GM19351 (cell line): ENCODE data around the gene GDPD5.
A peak's percentile ranks its signal among the peaks of the same experiment; 100 is the strongest.

Source experiments
- ATAC-seq: cut with Tn5 transposase; IDR thresholded peaks from one replicate; pipeline ENCODE4 v1.9.1; 2021; ENCODE audit warnings: mild to moderate bottlenecking, moderate library complexity; ENCODE audit not compliant: unreplicated experiment

Gene GDPD5

DNA sequence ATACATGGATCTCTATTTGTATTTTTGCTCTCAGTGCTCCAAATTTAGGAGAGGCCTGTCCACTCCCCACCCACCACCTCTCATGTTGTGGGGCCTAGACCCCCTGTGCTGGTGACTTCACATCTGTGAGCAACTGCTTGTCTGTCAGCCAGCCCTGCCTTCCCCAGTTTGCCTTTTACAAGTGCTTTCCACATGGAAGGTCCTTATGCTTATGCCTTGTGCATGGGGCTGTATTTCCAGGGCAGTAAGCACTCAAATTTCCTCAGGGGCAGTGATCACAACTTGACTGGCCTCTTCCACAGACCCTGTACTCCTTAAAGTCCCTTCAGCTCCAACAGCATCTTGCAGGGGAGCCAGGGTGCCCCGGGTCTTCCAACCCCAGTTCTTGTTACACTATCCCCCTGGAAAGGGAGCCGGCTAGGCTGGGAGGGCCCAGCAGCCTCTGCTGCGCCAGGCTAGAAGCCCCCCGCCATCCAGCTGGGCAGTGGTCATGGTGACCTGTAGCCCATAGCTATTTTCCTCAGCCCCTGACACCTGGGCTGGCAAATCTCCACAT lies 29.9 kb downstream of the GDPD5 start:
- no peak for ATAC-seq

DNA sequence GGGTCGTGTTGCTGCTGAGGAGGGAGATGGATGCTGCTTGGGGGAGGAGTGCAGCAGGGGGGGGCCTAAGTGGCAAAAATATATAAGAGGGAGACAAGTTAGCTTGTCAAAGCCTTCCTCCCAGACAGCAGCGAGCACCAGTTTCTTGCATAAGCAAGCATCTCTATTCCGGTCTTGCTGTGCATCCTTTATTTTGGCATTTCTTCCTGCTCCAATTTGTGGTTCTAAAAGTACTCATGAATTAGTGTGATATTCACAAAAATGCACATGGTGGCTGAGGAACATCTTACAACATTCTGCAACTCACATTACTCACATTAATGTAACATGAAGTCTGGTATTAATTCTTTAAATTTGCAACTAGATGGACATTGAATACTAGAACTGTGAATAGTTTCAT lies 32.1 kb downstream of the GDPD5 start:
- ATAC-seq, result no peak

DNA sequence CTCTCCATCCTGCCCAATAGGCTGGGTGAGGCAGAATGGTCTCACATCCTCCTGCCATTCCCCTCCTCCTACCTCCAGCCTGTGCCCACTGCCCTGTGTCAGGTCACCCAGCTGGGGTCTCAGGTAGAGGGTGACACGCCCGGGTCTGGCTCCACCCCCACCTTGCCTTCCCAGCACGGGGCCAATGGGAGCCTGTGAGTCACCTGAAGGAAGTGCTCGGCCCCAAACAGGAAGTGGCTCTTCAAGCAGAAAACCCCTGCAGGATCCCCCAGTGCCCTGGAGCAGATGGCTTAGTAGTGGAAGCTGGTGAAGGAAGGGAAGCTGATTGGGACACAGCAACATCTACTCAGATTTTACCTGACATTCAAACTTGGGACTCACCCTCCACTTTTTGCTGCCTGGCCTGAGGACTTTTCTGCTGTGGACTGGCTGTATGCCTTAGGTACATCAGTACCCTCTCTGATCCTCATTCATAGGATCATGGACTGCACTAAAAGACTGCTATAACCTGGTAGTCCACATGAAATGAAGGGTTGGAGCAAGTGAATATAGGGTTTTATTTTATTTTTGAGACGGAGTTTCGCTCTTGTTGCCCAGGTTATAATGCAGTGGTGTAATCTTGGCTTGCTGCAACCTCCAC lies 33.4 kb downstream of the GDPD5 start:
- peak; percentile 56 for ATAC-seq

DNA sequence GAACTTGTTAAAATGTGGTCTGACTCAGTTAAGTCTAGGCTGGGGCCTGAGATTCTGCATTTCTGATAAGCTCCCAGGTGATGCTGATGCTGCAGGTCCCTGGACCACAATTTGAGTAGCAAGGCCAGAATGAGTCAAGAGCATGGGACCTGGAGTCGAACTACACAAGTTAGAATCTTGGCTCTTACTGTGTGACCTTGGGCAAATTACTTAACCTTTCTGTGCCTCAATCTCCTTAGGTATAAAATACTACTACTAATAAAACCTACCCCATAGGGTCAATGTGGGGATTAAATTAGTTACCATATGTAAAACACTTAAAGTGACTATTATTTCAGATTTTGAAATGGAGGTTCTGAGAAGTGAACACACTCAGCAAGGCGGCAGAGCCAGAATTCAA lies 34.3 kb downstream of the GDPD5 start:
- no peak for ATAC-seq

DNA sequence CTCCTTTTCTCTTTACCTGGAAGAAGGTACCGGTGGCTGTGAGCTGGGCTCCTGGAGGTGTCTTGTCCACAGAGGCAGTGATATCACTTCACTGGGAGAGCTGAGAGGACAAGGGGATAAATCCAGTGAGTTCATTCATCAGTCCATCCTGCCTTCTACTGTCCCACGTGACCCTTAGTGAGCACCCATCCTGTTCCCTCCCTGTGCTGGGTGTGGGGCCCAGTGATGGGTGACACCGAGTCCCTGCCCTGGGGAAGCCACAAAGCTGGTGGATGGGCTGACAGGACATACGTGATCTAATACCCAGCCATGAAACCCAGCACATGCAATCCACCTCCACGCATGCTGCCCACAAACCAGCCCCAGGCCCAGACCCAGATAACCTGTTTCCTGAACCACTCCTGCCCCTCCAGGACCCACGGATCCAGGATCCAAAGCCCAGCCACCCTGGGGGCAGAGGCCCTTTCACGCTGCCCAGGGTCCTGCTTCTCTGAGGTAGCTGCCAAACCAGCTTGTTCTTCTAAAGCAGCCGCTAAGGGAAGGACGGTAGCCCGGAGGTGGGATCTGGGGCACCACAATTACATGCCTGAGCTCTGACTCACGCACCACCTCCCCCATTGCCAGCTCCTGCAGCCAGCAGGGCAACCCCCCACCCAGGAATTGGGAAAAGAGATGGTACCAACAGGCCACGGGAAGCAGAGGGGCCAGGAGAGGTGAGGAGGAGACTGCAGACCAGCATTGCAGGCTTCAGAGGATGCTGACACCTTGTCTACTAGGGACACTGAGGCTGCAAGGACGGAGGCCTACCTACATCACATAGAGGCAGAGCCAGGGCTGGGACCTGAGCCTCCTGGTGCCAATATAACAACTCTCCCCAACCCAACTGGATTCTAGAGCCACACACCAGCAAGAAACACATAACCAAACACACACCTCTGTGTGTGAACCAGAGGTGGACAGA lies 35.2 kb downstream of the GDPD5 start:
- ATAC-seq, result no peak

DNA sequence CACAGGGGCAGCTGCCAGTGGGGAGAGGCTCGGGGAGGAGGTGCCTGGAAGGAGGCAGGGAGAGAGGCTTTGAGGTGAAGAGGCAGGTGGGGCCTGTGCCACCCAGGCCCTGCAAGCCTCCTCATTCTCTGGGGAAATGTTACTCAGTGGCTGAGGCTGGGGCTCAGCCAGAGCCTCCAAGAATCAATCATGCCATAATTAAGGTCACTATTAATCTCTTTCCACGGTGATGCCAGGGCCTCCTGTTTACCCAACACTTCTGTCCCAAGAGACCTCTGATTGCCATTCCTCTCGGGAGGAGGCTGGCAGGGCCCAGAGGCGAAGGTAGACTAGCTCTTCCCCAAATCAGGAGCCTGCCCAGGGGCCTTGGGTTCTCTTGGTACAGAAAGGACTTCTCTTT lies 38.4 kb downstream of the GDPD5 start:
- no peak for ATAC-seq

DNA sequence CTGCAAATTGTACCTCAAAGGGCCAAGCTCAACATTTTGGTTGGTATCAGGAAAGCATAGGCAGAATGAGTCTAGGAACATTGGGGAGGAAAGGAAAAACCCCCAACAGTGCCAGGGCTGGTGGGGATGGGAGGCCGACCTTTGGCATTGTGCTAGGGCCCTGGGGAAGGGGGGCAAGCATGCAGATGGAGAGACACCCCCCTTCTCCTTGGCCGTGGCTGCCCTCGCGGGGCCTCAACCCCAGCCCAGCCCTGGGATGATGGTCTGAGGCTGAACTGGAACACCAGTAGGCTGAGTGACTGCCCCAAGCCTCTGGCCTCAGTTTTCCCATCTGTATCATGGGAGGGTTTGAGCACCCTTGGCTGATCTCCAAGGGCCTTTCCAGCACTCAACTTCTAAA lies 40.0 kb downstream of the GDPD5 start:
- ATAC-seq, result no peak

DNA sequence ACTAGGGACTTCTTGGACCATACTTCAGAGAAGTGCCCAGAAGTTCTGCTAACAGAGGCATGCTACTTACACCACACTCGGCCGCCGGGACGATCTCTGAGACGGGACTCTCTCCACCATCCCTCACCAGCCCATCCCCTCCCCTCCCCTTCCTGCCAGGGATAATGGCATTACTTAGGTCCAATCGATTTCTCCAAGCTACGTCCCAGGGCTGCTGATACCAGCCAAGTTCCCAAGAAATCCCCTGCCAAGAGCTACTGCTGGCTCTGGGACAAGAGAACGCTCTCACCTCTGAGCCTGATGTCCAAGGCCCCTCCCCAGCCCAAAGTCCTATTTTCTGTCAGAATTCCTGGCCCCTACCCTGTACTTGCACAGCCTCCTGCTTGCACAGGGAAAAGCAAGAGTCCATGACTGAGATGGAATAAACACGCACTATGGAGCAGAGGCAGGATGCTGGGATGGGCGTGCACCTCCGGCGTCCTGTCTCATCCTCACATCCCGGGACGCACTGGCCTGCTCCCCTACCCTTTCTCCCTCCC lies 42.7 kb downstream of the GDPD5 start:
- no peak for ATAC-seq

DNA sequence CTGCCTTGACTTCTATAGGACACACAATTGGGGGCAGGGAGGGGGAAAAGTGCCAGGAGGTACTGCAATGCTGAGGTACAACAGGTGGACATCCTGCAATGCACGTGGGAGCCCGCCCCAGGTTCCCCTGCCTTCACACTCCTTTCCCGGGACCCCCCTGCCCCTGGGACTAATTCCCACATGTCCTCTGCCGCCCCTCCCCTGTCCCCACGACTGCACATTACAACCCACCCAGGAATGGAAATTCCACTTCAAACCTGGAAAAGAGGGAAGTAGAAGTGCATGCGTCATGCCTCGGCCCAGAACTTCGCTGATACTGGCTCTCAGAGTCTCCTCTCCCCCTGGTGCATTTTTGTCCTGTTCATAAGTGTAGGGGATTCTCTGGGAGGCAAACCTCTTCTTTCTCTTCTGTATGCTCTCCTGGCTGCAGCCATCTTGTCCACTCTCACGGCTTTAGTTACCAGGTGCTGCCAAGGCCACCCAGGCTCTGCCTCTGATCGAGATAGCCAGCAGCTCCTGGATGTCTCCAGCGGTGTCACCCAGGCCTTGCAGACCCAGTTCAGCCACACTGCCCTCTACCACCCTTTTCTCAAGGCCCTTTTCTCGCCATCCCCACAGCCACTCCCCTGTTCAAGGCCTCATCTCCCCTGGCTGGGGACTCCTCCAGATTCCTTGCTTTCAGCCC lies 43.7 kb downstream of the GDPD5 start:
- ATAC-seq, result no peak

DNA sequence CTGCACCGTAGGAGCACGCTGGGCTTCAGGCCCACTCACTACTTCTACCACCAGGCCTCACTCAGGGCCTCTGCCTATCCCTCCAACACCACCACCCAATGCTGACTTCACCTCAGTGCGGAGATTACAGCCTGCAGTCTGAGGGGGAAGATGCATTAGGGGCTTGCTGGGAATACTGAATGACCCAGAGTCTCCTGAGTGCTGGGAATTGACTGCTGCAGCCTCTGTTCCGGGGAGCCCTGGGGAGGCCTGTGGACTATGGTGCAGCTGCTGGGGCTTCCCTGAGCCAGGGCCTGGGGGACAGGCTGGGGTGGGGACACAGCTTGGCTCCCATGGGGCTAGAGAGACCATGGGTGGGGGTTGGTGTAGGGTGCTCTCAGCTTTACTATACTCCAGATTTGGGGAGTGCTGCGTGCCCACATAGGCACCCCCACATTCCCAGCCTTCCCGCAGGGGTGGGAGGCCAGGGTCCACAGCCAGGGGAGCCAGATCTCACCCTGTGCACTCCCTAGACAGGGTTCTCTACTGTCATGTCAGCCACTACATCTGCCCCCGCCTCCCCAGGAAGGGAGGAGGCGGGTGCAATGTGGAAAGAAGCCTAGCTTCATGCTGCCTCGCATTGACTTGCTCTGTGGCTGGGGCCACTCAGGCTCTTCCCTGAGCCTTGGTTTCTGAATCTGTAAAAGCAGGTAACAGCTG lies 44.4 kb downstream of the GDPD5 start:
- no peak for ATAC-seq

DNA sequence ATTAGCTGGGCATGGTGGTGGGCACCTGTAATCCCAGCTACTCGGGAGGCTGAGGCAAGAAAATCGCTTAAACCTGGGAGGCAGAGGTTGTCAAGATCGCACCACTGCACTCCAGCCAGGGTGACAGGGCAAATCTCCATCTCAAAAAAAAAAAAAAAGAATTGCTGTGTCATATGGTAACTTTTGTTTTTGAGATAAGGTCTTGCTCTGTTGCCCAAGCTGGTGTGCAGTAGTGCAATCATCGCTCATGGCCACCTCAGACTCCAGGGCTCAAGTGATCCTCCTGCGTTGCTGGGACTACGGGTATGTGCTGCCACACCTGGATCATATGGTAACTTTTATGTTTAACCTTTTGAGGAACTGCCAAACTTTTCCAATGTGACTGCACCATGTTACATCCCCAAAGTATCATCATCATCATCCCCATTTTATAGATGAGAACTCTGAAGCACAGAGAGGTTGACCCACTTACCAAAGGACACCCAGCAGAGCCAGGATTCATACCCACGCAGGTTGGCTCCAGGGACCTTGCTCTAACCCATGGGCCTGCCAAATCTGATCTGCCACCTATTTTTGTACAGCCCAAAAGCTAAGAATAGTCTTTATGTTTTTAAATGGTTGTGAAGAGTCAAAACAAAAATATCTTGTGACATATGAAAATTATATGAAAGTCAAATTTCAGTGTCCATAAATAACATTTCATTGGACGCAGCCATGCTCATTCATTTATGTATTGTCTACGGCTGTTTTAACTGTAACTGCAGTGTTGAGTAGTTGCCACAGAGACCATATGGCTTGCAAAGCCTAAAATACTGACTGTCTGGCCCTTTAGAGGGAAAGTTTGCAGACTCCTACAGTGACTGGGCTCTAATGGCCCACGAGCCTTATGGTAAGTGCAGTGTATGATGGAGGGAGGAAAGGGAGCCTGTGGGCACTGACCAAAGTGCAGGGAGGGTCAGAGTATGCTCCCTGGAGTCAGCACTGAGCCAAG lies 45.3 kb downstream of the GDPD5 start:
- ATAC-seq, result no peak

DNA sequence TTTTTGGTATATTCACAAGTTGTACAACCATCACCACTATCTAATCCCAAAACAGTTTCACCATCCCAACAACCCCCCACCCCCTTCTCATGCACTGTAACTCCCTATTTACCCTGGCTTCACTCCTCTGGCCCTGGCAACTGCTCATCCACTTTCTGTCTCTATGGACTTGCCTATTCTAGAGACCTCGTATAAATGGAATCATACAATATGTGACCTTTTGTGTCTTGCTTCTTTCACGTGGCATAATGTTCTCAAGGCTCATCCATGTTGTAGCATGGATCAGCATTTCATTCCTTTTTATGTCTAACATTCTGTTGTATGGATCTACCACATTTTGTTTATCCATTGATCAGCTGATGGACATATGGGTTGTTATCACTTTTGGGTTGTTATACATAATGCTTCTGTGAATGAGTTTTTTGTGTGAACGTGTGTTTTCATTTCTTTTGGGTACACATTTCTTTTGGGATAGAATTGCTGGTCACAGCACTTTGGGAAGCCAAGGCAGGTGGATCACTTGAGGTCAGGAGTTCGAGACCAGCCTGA lies 46.1 kb downstream of the GDPD5 start:
- ATAC-seq, result no peak

DNA sequence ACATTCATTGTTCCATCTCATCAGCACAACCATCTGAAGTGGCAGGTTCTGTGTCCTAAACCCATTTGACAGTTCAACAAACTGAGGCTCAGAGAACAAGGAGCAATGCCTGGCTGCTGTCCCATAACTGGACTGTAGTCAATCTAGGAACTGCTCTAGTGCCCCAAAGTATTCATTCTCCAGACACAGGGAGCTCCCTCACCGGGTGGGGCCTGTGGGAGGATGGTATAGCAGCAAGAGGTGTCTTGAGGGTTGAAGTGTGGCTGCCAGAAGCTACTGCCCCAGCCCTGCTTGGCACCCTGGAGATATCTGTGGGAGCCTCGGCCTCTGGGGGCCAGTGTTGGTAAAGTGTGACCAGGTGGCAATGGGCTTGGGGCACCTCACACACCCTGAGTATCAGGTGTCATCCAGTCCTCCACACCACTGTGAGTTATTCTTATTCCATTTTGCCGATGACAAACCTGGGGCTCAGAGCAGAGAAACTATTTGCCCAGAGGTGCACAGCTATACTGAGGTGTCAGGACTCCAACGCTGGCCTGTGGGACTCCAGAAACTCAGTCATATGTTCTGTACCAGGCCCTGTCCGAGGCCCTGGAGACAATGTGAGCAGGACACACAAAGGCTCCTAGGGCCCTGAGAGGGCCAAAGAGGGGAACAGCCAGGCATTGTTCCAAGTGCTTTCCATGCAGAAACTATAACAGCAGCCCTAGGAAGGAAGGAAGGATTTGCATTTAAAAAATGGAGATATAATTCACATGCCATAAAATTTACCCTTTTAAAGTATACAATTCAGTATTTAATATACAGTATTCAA lies 46.8 kb downstream of the GDPD5 start:
- ATAC-seq, result no peak

DNA sequence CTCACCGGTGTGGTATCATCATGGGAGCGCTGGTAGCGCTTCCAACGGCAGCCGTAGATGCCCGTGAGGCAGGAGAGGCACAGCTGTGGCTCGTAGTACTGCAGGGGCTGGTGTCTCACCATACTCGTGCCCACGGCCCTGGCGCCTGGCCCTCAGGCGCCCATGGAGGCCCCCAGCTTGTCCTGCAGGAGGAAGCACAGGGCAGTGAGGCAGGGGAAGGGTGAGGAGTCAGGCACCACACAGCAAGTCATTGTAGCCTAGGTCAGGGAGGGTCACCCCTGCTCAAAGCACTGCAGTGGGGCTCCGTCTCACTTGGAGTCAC lies 48.2 kb downstream of the GDPD5 start:
- no peak for ATAC-seq

DNA sequence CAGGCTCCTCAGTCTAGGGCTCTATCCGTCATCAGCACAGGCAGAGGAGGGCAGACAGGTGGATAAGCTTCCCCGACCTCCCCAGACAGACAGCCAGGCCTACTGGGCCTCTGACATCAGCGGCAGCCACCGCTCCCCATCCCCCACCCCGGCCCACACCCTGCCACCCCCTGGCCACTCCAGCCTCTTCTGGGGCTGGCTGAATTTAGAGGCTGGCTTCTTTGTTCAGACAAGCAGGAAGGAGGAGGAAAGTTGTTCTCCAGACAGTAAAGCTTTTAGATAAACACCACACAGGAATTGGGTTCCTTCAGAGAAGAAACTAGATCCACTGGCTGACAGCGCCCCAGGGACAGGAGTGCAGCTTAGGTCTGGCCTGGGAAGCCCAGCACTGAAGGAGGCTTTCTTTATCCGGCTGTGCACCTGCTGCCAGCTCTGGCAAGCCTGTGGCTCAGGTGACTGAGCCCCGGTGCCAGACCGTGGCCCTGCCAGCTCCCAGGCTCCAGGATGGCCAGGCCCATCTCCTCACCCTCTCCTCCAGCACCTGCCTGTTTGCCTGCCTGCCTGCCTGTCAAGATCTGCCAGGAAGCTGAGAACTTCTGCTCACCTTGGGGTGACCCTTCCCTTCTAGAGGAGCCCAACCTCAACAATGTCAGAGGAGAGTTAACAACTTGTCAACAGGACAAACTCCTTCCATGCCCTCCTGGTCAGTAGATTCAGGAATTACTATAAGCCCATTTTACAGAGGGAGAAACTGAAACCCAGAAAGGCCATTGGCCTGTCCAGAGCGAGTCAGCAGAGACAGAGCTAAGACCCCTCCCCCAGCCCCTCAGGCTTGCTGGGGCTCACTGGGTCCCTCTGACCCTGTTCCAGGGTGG lies 48.8 kb downstream of the GDPD5 start:
- no peak for ATAC-seq

DNA sequence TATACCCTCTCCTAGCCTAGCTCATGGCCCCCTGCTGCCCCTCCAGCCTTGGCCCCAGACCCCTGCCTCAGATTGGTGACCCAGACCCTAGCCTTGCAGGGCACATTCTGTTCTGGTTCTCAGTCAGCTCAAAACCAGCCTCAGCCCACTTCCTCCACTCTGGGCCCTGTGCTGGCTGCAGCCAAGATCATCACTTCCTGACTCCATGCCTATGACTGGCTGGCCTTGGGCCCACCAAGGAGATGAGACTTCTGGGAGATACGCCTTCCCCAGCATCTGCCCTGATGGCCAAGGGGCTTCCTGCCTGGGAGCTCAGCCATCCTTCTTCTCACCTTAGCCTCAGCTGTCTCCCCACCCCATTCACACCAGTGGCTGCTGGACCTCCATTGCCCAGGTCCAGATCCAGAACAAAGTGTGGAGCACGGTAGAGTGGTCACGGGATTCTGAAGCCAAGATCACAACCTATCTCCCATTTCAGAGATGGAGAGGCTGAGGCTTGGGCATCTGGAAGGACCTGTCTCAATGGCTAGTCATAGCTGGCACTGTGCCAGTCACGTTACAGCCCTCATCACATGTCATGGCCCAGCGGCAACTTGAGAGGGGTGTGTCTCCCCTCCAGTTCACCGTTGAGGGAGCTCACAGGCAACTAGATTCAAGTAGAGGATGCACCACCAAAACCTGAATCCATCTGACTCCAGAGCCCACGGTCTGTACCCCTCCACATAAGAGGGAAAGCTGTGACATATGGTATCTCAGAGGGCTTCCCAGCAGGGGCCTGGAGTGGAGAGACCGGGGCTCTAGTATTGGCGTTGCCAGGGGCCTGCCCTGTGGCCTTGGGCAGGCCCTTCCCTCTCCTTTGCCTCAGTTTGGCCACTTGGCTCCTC lies 49.7 kb downstream of the GDPD5 start:
- ATAC-seq, result peak; percentile 20
